Thymus (tissue), 11 donors: ENCODE data around the gene MYO10. TPM values are rescaled to one million over a fixed set of nuclear protein-coding genes. Genes with fewer than 3 reads are reported as not detected.

ENCODE experiments used
- DNase-seq, 9 donors: peaks; one replicate each; pipeline ENCODE4 v3.0.0-alpha.2; 2013; ENCODE audit warnings: low spot score in 9 of 9, low read depth in 6 of 9, missing footprints in 1 of 9
- H3K27ac ChIP-seq, 2 donors: one replicate each; pipeline ENCODE4 v1.5.1; 2013; ENCODE audit warnings: control low read depth in 1 of 2, low read depth in 1 of 2, low read length in 1 of 2, mild to moderate bottlenecking in 1 of 2, moderate library complexity in 1 of 2
- H3K27me3 ChIP-seq, 2 donors: one replicate each; pipeline ENCODE4 v1.5.1; 2013; ENCODE audit warnings: low read length in 1 of 2; ENCODE audit not compliant: control insufficient read depth in 2 of 2, insufficient read depth in 1 of 2
- H3K36me3 ChIP-seq, 2 donors: one replicate each; pipeline ENCODE4 v1.5.1; 2013; ENCODE audit warnings: low read length in 1 of 2, mild to moderate bottlenecking in 1 of 2, moderate library complexity in 1 of 2; ENCODE audit not compliant: control insufficient read depth in 2 of 2, insufficient read depth in 2 of 2
- H3K4me1 ChIP-seq, 2 donors: one replicate each; pipeline ENCODE4 v1.5.1; 2013; ENCODE audit warnings: low read length in 2 of 2; ENCODE audit not compliant: control insufficient read depth in 2 of 2, insufficient read depth in 2 of 2
- H3K4me3 ChIP-seq, 2 donors: one replicate each; pipeline ENCODE4 v1.5.1; 2013; ENCODE audit warnings: low read length in 2 of 2, control low read depth in 1 of 2, mild to moderate bottlenecking in 1 of 2
- H3K9me3 ChIP-seq, 2 donors: one replicate each; pipeline ENCODE4 v1.5.1; 2013; ENCODE audit warnings: low read length in 1 of 2, mild to moderate bottlenecking in 1 of 2; ENCODE audit not compliant: control insufficient read depth in 2 of 2, insufficient read depth in 1 of 2
- WGBS: extraction: QIAGEN DNeasy Blood & Tissue Kit; methylation state at CpG from one replicate; pipeline ENCODE4 v1.1.7; 2013; 5-methylcytosine and 5-hydroxymethylcytosine counted together
- polyA plus RNA-seq: library from polyadenylated mRNA; stranded (reverse); fragments of 200-250 nt; gene quantifications from one replicate; pipeline ENCODE4 v1.2.3, GENCODE V29; 2013
- total RNA-seq: library from RNA; stranded (reverse); fragments of 120-200 nt; gene quantifications from one replicate; pipeline ENCODE4 v1.2.4, GENCODE V29; 2013
- donor health status: healthy.

MYO10 gene
- total and polyA plus RNA-seq, 2 donors, result 4.3 to 6.0 TPM

DNA sequence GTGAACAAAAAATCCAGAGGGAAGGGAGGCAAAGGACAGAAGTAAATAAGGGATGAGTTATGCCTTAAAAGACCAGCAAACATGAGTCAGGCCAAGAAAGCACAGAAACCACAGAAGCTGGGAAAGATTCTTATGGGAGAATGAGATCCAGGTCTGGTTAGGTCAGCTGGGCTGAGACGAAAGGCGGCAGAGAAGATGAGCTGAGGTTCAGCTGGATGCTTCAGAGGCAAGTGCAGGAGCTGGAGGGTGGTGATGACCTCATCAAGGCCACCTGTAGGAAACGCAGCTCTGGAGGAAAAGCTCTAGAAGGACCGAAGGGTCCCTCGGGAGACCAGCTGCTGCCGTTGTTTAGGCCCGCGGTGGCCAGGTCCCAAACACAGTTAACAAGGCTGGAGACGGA is 152.0 kb downstream of the MYO10 start:
- H3K27ac ChIP-seq, result no peak overlapping the region
- peaks cover 0 to under 1% of the 10 kb centered on the region in 2 donors for H3K4me1 ChIP-seq
- H3K36me3 ChIP-seq, result no peaks in the 10 kb centered on the region
- WGBS, result 95% methylated on average over 9 of the region's 9 CpGs
- no peaks in the 10 kb centered on the region for H3K27me3 ChIP-seq
- no peak overlapping the region for H3K4me3 ChIP-seq
- H3K9me3 ChIP-seq, result peaks cover 0 to 3% of the 10 kb centered on the region in 2 donors
- no peak for DNase-seq

DNA sequence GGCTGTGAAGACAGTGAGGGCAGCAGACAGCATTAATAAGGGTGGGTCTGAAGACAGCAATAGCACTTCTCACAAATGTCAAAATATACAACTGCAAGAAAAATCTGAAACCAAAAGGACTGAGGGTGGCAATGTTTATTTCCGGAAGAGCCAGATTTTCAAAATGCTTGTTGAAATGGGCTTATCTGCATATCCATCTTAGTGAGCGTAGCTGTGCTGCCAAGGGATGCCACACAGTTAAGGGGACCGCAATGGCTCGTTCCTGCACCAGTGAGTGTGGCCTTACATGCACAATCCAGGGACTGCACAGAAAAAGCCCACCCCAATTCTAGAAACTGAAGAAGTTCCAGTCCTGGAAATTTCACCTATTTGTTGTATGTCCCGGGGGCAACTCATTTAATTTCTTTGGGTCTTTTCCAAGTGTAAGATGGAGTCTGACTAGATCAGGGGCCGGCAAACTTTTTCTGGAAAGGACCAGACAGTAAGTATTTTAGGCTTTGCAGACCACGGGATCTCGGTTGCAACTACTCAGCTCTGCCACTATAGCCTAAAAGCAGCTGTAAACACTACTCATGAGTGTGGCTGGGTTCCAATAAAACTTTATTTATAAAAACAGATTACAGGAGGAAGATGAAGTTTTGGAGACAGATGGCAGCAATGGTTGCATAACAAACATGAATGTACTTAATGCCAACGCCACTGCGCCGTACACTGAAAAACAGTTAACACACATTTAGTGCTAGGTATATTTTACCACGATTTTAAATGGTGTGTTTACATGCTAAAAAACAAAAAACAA is 154.1 kb downstream of the MYO10 start:
- no peaks in the 10 kb centered on the region for H3K27me3 ChIP-seq
- peaks cover 0 to 4% of the 10 kb centered on the region in 2 donors for H3K4me1 ChIP-seq
- peaks cover 0 to 3% of the 10 kb centered on the region in 2 donors for H3K9me3 ChIP-seq
- no peak overlapping the region for H3K27ac ChIP-seq
- DNase-seq, result no peak
- WGBS, result 98% methylated on average over 12 of the region's 12 CpGs
- no peak overlapping the region for H3K4me3 ChIP-seq
- no peaks in the 10 kb centered on the region for H3K36me3 ChIP-seq

DNA sequence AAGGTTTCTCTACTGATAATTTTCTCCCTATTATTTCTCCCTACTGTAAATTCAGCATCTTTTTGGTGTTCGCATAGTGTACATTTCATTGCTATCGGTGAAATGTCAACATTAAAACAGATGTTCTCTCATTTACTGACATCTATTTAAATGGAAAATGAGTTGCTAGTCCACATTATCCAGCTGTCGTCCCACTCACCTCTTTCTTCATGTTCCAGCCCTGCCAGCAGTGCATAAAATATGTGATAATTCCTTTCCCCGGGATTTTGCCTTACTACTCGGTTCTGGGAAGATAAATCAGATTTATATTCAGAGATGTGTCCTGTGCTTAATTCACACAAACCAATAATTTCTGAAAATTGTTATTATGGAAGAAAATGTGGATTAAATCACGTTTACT is 155.8 kb downstream of the MYO10 start:
- Histone ChIP-seq H3K27me3 (no peaks in the 10 kb centered on the region), H3K4me1 (peaks cover 0 to 4% of the 10 kb centered on the region in 2 donors), H3K27ac (no peak overlapping the region), H3K36me3 (no peaks in the 10 kb centered on the region), H3K4me3 (no peak overlapping the region), H3K9me3 (peaks cover 0 to 3% of the 10 kb centered on the region in 2 donors)
- no peak for DNase-seq
- WGBS, result 95% methylated on average over 6 of the region's 6 CpGs

GRCh38 chr5:16777432-16777831 is 158.7 kb downstream of the MYO10 start:
- no peak for DNase-seq
- 97% methylated on average over 5 of the region's 5 CpGs for WGBS
- H3K4me3 ChIP-seq, result no peak overlapping the region
- no peaks in the 10 kb centered on the region for H3K9me3 ChIP-seq
- H3K4me1 ChIP-seq, result peaks cover 0 to 4% of the 10 kb centered on the region in 2 donors
- no peaks in the 10 kb centered on the region for H3K36me3 ChIP-seq
- H3K27ac ChIP-seq, result no peak overlapping the region
- H3K27me3 ChIP-seq, result no peaks in the 10 kb centered on the region

GRCh38 chr5:16776611-16777251 is 159.4 kb downstream of the MYO10 start:
- H3K27me3 ChIP-seq, result no peaks in the 10 kb centered on the region
- no peak overlapping the region for H3K4me3 ChIP-seq
- no peak for DNase-seq
- peaks cover 0 to 4% of the 10 kb centered on the region in 2 donors for H3K4me1 ChIP-seq
- no peak overlapping the region for H3K27ac ChIP-seq
- no peaks in the 10 kb centered on the region for H3K36me3 ChIP-seq
- WGBS, result 91% methylated on average over 10 of the region's 10 CpGs
- no peaks in the 10 kb centered on the region for H3K9me3 ChIP-seq

DNA sequence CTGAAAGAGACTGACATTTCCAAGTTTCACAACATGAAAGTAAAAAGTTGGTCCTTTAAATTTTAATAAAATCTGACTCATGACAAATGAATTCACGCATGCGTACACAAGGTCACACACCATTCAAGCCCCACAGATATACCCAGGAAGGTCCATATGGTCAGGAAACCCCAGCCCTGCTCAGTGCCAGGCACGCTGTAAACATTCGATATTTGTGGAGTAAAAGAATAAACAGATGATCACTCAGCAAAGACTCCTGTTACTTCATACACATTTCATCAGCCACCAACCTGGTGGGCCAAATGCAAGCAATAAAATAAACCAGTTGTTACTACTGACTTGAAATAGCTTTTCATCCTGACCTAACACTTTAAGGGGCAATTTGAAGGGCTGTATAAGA is 161.3 kb downstream of the MYO10 start:
- WGBS, result 98% methylated on average over 4 of the region's 4 CpGs

DNA sequence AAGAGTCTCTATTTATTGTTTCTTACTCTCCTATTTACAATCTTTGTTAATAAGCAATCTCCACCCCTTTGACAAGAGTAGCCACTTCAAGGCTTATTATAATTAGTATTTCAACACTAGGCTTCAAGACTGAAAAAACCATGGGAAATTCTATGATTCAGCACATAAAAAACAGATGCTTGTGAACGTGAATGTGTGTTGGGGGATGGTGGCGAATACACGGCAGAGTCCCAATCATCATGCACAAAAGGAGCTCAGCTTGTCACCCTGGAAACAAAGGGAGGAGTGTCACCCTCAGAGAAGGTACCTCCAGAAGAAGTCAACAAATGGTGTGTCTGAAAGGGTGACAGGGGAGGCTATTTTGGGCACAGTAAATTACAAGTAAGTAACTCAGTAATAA is 162.1 kb downstream of the MYO10 start:
- H3K27ac ChIP-seq, result no peak overlapping the region
- no peaks in the 10 kb centered on the region for H3K9me3 ChIP-seq
- no peak for DNase-seq
- H3K36me3 ChIP-seq, result no peaks in the 10 kb centered on the region
- 87% methylated on average over 3 of the region's 3 CpGs for WGBS
- peaks cover 0 to 2% of the 10 kb centered on the region in 2 donors for H3K4me1 ChIP-seq
- H3K4me3 ChIP-seq, result no peak overlapping the region
- no peaks in the 10 kb centered on the region for H3K27me3 ChIP-seq

More for the DNA sequence above, 161.3 kb downstream of the MYO10 start:
- Histone ChIP-seq H3K4me3 (no peak overlapping the region), H3K36me3 (no peaks in the 10 kb centered on the region), H3K9me3 (no peaks in the 10 kb centered on the region), H3K4me1 (peaks cover 0 to 4% of the 10 kb centered on the region in 2 donors), H3K27me3 (no peaks in the 10 kb centered on the region), H3K27ac (no peak overlapping the region)
- DNase-seq, result no peak

DNA sequence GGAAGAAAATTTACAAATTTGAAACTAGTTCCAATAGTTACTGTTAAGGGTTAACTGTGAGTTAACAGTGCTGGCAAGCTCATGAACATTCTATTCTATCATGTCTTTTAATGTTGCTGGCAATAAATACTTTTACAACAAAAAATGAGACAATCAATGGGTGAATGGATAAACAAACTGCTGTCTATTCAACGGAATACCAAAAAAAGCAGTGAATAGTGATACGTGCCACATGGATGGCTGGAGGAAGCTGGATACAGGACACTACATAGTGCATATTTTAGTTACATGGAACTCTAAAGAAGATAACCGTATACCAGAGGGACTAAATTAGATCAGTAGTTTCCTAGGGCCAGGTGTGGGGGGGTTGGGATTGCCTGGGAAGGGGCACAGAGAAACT is 163.5 kb downstream of the MYO10 start:
- no peak overlapping the region for H3K4me3 ChIP-seq
- no peak overlapping the region for H3K27ac ChIP-seq
- no peak for DNase-seq
- WGBS, result 65% methylated on average over 3 of the region's 3 CpGs
- no peaks in the 10 kb centered on the region for H3K4me1 ChIP-seq
- H3K9me3 ChIP-seq, result no peaks in the 10 kb centered on the region
- H3K36me3 ChIP-seq, result no peaks in the 10 kb centered on the region
- no peaks in the 10 kb centered on the region for H3K27me3 ChIP-seq

GRCh38 chr5:16768184-16768583 is 167.9 kb downstream of the MYO10 start:
- 92% methylated on average over 3 of the region's 3 CpGs for WGBS
- H3K36me3 ChIP-seq, result no peaks in the 10 kb centered on the region

More at GRCh38 chr5:16768184-16768583, 167.9 kb downstream of the MYO10 start:
- Histone ChIP-seq H3K27ac (no peak overlapping the region), H3K9me3 (no peaks in the 10 kb centered on the region), H3K4me1 (no peaks in the 10 kb centered on the region), H3K27me3 (no peaks in the 10 kb centered on the region), H3K4me3 (no peak overlapping the region)
- no peak for DNase-seq
